HG03045 (cell line): ENCODE data around the gene MYOM1.
"Not testable (repeated sequence)": the region's sequence is repeated elsewhere in the genome, so short reads cannot be mapped to it uniquely, and the experiment has no call there.

Source experiments
- ATAC-seq: cut with Tn5 transposase; IDR thresholded peaks from one replicate; pipeline ENCODE4 v1.9.1; 2021; ENCODE audit warnings: mild to moderate bottlenecking, moderate library complexity; ENCODE audit not compliant: unreplicated experiment

Gene MYOM1

DNA sequence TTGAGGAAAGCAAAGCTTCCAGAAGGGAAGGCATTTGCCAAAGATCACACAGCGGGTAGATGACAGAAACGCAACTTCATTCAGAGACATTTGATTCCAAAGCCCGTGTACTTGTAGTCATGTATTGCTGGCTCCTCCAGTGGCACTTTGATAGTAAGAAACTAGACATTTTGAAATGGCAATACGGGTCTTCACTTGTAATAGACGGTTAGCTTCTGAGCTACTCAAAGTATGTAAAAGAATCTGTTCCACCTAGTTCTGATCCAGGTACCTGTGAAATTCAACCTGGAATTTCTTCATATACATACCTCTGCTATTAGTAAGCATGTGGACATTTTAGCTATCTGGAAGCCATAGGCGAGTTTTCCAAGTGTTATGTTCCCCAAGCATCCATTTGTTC, 1.7 kb upstream of the MYOM1 start:
- ATAC-seq, result no peak

DNA sequence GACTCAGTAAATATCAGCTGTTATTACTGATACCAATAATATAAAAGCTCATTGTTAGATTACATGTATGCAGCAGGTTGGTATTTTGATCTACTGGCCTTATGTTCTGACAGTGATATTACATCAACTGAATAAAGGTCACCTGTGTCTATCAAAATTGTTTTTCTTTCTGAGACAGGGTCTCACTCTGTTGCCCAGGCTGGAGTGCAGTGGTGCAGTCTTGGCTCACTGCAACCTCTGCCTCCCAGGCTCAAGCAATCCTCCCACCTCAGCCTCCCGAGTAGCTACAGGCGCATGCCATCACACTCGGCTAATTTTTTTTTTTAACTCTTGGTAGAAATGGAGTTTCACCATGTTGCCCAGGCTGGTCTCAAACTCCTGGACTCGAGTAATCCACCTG, 1.1 kb upstream of the MYOM1 start:
- not testable (repeated sequence) for ATAC-seq

DNA sequence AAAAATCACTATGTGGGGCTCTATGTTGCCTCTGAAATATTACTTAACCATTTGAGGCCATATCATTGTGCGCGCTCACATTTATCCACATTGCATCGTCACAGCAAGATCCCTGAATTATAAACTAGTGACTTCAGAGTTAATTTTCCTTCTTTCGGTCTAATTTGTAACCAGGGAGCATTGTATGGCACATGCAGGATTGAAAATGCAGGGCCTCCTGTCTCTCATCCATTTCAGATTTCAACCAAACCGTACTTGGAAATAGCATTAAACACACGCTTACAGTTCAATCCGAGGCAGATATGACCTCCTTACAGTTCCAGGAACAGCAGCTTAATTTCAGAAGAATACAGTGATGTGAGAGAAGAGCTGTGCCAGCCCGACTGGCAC, 532 bp downstream of the MYOM1 start:
- ATAC-seq, result no peak

DNA sequence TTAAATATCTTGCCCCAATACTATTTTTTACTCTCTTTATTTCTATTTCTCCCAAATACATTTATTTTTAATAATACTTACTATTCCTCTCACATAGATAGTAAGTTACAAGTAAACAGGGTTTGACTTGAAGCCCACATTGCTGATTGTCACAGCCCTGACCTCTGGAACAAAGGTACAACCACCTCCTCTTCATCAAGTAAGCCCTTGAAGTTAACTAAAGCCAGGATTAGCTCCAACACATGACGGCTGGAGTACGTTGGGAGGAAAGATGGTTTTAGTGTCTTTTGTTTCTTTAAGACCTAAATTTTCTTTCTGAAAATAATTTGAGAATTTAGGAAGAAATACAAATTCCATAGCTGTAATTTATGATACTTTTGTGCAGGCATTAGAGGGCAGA, 949 bp downstream of the MYOM1 start:
- ATAC-seq, result no peak

DNA sequence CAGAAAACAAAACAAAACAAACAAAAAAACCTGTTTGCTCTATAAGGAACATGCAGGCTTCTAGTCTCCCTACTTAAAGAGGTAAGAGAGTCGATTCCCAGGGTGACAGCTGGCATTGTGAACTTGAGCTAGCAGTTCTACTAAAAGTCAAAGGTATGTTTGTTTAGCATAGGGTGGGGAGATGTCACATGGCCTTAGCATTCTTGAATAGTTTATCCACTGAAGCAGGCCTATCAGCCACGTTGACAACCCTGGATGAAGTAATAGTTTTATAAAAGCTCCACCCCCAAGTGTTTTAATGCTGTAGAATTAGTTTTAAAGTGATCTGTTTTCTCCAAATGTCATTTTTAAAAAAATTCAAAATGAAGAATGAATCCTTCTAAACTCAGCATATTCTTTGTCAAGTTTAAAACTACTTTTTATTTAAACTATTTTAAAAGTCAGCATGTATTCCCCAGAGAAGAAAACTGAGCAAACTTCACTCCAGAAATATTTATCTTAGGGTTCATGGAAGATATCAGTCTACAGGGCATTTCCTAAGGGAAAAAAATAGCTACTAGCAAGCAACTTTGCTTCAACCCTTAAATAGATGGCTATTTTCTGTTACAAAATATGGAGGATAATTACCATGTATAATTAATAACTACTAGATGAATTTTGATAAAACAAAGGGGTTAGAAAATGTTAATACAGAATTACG, 1.7 kb downstream of the MYOM1 start:
- no peak for ATAC-seq

DNA sequence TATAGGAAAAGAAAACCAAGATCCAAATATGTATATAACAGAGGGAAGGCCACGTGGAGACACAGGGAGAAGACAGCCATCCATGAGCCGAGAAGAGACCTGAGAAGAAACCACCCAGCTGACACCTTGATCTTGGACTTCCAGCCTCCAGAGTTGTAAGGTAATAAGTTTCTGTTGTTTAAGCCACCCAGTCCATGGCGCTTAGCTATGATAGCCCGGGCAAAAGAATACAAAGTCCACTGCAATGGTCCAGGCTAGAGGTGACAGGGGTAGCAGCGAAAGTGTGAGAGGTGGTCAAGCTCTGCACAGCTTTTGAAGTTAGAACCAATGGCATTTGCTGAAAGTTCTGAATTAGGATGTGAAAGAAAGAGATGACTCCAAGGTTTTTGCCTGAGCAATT, 2.8 kb downstream of the MYOM1 start:
- ATAC-seq, result no peak

DNA sequence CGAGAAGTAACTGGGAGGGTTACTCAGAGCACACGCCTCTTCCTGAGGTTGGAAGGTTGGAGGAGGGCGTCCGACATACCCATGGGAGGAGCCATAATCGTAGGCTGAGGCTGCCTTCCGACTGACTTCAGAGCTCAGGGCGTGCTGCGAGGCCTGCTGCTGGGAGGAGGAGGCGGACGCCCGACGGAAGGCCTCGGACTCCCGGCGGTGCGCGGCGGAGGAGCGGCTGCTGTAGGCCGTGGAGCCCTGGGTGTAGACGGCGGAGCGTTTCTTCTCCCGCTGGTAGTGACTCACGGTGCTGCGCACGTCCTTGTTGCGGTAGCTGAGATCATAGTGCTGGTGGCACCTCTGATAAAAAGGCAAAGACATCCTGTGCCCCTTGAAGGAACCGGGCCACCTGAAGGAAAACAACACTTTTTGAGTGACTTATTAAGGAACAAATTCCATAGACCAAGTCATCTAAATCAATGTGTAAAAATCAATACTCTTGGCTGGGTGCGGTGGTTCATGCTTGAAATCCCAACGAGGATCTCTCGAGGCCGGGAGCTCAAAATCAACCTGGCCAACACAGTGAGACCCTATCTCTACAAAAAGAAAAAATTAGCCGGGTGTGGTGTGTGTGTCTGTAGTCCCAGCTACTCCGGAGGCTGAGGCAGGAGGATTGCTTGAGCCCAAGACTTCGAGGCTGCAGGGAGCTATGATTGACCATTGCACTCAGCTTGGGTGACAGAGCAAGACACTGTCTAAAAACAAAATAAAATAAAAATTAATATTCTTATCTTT, 4.7 kb downstream of the MYOM1 start:
- no peak for ATAC-seq

DNA sequence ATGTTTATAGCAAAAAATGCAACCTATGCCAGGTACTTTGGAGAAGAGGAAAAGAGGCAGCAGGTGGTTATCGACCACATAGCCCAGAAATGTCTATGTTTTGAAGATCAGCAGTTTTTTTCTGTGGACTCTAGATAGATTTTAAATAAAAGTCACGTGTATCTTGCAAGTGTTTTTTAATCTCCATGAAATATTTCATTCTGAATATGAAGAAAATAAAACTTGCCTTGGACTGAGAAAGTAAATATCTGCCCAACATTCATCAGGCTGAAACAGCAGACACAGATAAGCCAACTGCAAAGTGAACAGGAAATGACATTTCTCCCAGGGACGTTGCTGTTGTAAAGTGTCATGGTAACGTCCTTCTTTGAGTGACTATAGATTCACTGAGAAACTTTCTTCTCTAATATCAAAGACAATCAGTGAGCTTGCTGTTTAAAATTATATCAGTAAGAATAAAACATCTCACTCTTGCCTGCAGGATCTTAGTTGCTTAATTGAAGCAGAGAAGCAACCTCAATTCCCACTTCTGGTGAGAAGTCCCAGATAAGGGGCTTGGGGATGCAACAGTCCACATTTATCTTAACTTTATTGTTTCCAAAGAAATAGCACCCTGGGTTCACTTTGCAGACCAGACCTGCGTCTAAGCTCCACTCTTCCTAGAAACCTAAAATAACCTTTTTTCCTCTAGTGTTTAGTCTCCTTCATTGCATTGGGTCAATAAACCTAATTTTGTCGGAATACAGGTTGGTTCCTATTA, 6.3 kb downstream of the MYOM1 start:
- no peak for ATAC-seq

DNA sequence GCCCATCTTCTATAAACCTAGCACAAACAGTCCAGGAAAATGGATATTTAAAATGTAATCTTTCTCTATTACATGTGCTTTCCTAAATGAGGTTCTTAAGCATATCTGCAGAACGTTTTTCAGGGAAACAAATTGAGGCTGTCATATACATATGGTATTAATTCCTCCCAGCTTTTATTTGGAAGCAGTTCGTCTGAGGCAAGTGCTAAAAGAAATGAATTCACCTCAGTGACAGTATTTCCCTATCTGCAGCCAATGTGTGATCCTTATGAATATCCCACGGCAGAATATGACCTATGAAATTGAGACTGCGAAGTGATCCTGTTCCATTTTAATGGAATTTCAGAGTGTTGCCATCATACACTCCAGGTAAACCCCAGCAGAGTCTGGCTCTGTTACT, 7.1 kb downstream of the MYOM1 start:
- no peak for ATAC-seq

DNA sequence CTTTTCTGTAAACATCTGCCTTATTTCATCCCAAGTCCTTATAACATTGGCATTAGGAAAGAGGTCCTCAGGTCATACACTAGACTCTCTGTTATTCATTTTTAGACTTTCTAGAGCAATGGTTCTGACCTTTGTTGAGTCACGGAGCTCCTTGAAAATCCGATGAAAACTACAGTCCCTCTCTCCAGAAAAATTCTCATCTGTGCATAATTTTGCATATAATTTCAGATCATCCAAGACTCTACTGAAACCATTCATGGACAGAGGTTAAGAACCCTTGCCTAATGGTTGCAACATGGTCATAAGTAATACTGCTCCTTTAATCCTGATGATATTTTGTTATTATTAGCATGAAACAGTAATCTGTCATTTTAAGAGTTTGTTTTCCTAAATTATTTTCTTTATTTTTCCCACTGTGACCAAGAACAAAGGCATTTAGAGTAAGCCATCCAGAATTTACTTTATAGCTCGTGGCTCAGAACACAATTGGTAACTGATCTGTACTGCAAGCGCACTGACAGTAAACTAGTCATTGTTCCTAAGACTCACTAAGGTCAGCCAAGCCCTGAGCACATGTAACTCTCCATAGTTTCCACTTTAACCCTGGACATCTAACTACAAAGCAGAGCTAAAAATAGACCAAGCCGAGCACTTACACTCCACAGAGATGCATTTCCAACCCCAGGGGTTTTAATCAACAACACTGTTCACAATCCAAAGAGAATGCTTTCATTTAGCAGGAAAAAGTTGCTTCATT, 8.4 kb downstream of the MYOM1 start:
- no peak for ATAC-seq

DNA sequence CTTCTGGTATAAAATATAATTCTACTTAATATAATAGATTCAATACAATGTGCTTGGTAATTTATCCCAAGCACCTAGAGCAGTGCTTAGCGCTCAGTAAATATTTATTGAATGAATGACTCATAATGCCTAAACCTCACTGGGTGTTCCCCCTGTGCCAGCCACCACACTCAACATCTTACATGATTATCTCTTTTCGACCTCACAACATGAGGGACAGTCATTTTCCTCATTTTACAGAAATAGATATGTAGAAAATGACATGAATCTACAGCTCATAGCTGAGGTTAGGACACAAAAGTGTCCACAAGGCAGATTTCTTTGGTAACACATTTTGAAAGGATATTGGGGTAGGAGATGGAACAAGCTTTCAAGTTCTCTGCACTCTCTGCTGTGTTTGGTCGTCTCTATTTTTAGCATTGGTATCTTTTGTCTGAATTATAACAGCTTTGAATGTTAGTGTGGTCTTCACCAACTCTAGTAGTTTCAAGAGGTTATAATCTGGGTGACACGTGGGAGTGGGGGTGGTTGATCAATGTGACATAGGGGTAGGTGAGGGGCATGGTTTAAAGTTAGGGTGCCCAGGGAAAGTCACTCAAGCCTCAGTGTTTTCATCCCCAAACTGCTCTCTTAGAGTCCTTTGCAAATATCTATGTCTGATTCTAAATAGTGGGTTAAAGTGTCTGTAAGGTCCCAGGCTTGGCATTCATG, 9.8 kb downstream of the MYOM1 start:
- ATAC-seq, result no peak

DNA sequence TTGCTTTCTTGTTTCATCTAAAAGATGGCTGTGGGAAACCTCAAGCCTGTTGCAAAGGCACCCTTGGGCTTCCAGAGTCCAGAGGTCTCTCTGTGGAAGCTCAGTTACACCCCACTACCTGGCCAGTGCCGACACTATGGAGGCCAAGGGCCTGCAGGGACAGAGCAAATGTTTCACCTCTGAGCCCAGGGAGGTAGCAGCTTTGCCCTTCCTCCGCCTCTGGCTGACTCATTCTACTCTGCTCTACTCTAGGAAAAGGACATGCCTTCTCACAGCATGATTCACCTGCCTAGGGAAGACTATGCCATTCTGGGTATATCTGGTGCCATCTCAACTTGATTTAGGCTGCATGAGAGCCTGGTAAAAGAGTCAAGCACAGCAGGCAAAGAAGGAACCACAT, 12.2 kb downstream of the MYOM1 start:
- no peak for ATAC-seq

DNA sequence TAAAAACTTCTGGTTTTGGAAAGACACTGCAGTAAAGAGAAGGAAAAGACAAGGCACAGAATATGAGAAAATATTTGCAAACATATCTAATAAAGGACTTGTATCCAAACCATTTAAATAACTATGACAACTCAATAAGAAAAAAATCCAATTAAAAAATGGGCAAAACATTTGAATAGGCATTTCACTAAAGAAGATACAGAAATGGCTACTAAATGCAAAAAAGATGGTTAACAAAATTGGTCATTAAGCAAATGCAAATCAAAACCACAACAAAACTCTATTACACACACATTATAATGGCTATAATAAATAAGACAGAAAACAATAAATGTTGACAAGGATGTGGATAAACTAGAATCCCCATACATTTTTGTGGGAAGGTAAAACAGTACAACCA, 14.5 kb downstream of the MYOM1 start:
- ATAC-seq, result no peak

DNA sequence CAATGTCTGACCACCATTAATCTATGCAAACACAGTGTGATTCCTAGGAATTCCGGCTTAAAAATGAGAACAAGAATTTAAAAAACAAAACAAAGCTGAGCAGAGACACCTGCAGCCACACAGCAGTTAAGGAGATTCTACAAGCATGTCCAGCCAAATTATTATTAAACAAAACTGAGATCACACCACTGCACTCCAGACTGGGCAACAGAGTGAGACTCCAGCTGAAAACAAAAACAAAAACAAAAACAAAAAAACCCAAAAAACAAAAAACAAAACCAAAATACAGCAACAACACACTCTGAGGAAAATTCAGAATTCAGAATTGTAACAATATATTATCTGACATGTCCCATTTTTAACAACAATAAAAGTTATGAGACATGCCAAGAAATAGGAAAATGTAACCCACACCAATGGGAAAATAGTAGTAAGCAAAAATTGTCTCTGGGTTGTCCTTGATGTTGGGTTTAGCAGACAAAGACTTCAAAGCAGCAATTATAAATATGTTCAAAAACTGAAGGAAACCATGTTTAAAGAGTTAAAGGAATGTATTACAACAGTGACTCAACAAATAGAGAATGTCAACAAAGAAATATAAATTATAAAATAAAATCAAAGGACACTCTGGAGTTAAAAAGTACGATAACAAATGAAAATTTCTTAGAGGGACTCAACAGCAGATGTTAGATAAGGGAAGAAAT, 19.7 kb downstream of the MYOM1 start:
- no peak for ATAC-seq

DNA sequence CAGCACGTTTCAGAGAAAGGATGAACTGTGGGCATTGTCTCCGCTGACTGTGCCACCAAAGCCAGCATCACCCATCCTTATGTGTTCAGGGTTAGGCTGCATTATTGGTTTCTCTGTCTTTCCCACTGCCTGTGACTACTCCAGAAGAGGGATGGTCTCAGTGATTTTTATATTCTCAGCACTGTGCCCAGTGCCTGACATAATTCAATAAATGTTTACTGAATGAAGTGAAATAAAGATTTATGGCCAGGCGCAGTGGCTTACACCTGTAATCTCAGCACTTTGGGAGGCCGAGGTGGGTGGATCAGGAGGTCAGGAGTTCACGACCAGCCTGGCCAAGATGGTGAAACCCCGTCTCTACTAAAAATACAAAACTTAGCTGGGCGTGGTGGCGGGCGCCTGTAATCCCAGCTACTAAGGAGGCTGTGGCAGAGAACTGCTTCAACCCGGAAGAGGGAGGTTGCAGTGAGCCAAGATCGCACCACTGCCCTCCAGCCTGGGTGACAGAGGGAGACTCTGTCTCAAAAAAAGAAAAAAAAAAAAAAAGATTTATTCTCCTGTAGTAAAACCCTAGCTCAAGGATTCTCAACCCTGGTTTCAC, 21.4 kb downstream of the MYOM1 start:
- ATAC-seq, result not testable (repeated sequence)

DNA sequence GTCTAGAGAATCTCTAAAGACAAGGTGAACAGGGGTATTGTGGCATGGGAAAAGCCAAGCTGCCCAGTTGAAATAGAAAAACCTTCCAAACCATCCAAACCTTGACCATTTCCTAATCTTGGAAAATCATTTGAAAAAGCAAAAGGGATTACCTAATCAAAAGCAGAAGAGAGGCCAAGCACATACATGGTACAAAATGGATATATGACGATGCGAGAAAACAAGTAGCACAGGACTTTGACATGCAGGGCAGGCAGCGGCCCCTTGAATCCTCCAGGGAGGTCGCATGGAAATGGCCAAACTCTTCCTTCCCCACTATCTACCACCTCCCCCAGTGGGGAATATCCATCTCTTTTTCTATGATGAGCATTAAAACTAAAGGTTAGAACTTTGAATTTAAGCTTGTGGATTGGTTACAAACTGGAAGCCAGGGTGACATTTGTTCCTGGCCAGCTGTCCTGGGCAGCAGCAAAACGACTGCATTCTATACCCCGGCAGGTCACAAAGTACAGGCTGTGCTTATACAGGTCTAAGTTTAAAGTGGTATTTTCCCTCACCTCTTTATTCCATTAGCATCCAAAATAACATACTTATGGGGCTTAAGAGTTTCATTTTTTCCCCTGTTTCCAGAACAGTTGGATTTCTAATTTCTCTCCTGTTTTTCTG, 24.7 kb downstream of the MYOM1 start:
- ATAC-seq, result no peak

DNA sequence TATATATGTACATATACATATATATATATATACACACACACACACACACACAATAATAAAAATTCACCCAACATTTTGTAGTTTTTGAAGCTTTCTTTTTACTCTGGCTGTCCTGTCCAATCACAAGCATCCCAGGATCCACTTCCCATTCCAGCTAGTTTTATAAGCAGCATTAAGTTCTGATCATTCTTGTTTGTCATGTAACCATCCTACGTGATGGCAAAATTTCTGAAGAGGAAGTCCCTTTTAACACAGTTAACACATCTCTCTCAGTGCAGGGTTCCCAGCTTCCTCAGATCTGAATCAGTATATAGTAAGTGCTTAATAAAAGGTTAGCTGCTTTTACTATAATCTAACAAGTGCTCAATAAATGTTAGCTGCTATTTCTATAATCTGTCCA, 26.4 kb downstream of the MYOM1 start:
- ATAC-seq, result no peak

DNA sequence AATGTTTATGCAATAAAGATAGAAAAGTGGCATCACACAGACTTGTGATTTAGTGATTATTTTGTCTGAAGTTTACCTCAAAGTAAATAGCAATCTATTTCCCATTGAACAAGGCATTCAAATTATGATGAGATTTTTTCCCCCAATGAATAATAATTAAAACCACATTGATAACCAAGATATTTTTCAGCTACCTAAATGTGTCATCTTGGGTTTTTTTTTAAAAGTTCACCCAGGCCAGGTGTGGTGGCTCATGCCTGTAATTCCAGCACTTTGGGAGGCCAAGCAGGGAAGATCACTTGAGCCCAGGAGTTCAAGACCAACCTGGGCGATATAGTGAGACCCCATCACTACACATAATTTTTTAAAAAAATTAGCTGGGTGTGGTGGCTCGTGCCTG, 27.0 kb downstream of the MYOM1 start:
- no peak for ATAC-seq

DNA sequence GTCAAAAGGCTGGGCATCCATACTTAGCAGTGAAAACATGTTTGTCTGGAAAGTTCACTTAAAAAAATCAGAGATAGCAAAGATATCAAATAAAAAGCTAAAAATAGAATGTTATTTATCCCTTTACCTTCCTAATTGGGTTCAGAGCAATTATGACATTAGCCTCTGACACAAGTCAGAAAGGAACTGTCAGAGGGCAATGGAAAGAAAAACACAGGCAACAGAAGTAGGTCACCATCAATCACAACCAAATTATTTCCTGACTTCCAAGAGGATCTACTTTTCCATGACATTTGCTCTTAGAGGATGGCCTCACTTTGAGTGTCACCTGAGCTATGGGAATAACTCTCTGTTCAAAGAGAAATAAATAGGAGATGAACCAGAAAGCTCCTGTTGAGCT, 27.5 kb downstream of the MYOM1 start:
- no peak for ATAC-seq
